Measurements from ENCODE around the gene CDKAL1. TPM values are rescaled to one million over a fixed set of nuclear protein-coding genes. Genes with fewer than 3 reads are reported as not detected.

CDKAL1 gene
- total and polyA plus RNA-seq, 9 of the 15 experiments (the other 6 are each of a cell fraction or from before 2014, with no cell fraction given), result 11.2 to 36.3 (median 20.1) TPM

- no peak for TF ChIP-seq VEZF1 (CRISPR knock-in tag; IDR thresholded peaks at IDR 0.05)
- no peak for TF ChIP-seq PHB (CRISPR knock-in tag; IDR thresholded peaks at IDR 0.05)
- no peak for TF ChIP-seq HMG20B (CRISPR knock-in tag; IDR thresholded peaks at IDR 0.05)
- TF ChIP-seq ZNF134 (CRISPR knock-in tag; conservative IDR thresholded peaks at IDR 0.05), result no peak
- TF ChIP-seq, protein P1, sequence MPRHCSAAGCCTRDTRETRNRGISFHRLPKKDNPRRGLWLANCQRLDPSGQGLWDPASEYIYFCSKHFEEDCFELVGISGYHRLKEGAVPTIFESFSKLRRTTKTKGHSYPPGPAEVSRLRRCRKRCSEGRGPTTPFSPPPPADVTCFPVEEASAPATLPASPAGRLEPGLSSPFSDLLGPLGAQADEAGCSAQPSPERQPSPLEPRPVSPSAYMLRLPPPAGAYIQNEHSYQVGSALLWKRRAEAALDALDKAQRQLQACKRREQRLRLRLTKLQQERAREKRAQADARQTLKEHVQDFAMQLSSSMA (CRISPR knock-in tag; IDR thresholded peaks at IDR 0.05), result no peak
- no peak for TF ChIP-seq CBX5 (IDR thresholded peaks at IDR 0.05; ENCODE audit: borderline replicate concordance, low read depth)
- TF ChIP-seq, protein P2, sequence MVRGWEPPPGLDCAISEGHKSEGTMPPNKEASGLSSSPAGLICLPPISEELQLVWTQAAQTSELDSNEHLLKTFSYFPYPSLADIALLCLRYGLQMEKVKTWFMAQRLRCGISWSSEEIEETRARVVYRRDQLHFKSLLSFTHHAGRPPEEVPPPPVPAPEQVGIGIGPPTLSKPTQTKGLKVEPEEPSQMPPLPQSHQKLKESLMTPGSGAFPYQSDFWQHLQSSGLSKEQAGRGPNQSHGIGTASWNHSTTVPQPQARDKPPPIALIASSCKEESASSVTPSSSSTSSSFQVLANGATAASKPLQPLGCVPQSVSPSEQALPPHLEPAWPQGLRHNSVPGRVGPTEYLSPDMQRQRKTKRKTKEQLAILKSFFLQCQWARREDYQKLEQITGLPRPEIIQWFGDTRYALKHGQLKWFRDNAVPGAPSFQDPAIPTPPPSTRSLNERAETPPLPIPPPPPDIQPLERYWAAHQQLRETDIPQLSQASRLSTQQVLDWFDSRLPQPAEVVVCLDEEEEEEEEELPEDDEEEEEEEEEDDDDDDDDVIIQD (CRISPR knock-in tag; IDR thresholded peaks at IDR 0.05), result no peak
- TF ChIP-seq ZNF146 (CRISPR knock-in tag; IDR thresholded peaks at IDR 0.05; ENCODE audit: unreplicated experiment), result no peak
- no peak for TF ChIP-seq HMGN3 (IDR thresholded peaks at IDR 0.05; ENCODE audit: borderline replicate concordance, extremely low read depth, insufficient read length, low read depth, low read length)
- TF ChIP-seq RCOR1 (IDR thresholded peaks at IDR 0.05; ENCODE audit: borderline replicate concordance in 1 of 2, low read depth in 2 of 2, low read length in 2 of 2), result peak; percentile 65 to 88; a peak in 3 of 4 replicates
- TF ChIP-seq, protein P3, sequence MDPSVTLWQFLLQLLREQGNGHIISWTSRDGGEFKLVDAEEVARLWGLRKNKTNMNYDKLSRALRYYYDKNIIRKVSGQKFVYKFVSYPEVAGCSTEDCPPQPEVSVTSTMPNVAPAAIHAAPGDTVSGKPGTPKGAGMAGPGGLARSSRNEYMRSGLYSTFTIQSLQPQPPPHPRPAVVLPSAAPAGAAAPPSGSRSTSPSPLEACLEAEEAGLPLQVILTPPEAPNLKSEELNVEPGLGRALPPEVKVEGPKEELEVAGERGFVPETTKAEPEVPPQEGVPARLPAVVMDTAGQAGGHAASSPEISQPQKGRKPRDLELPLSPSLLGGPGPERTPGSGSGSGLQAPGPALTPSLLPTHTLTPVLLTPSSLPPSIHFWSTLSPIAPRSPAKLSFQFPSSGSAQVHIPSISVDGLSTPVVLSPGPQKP (CRISPR knock-in tag; IDR thresholded peaks at IDR 0.05), result no peak
- TF ChIP-seq, protein P4, sequence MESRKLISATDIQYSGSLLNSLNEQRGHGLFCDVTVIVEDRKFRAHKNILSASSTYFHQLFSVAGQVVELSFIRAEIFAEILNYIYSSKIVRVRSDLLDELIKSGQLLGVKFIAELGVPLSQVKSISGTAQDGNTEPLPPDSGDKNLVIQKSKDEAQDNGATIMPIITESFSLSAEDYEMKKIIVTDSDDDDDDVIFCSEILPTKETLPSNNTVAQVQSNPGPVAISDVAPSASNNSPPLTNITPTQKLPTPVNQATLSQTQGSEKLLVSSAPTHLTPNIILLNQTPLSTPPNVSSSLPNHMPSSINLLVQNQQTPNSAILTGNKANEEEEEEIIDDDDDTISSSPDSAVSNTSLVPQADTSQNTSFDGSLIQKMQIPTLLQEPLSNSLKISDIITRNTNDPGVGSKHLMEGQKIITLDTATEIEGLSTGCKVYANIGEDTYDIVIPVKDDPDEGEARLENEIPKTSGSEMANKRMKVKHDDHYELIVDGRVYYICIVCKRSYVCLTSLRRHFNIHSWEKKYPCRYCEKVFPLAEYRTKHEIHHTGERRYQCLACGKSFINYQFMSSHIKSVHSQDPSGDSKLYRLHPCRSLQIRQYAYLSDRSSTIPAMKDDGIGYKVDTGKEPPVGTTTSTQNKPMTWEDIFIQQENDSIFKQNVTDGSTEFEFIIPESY (CRISPR knock-in tag; IDR thresholded peaks at IDR 0.05), result no peak
- TF ChIP-seq IFI16 (CRISPR knock-in tag; IDR thresholded peaks at IDR 0.05), result no peak
- TF ChIP-seq KAT8 (IDR thresholded peaks at IDR 0.05; ENCODE audit: low read depth), result no peak
- TF ChIP-seq RFX1 (IDR thresholded peaks at IDR 0.05), result peak; percentile 40
- no peak for TF ChIP-seq GTF3C2 (IDR thresholded peaks at IDR 0.05; ENCODE audit: borderline replicate concordance, extremely low read depth, insufficient read length)
- no peak for TF ChIP-seq POLR2H (tag; IDR thresholded peaks at IDR 0.05; ENCODE audit: low read depth)
Observed at GRCh38 chr6:21109391-21110178, 575.3 kb downstream of the CDKAL1 start (continued).

Data from K562 (cell line).